Daoy (cell line): ENCODE data around the gene ZNF804B. TPM values are rescaled to one million over a fixed set of nuclear protein-coding genes. Genes with fewer than 3 reads are reported as not detected.
A peak's percentile ranks its signal among the peaks of the same experiment; 100 is the strongest.

Experiments
- DNase-seq: peaks from one replicate; pipeline ENCODE4 v3.0.0-alpha.2; 2015; ENCODE audit warnings: low read depth
- total RNA-seq: library from RNA; depleted of rRNA; stranded (reverse); fragments of >200 nt; shearing (Covaris generic); gene quantifications from 2 replicates; pipeline ENCODE4 v1.2.3, GENCODE V29; 2014

Gene ZNF804B
- total RNA-seq, 1 experiment from 2014 or later, result not detected

DNA sequence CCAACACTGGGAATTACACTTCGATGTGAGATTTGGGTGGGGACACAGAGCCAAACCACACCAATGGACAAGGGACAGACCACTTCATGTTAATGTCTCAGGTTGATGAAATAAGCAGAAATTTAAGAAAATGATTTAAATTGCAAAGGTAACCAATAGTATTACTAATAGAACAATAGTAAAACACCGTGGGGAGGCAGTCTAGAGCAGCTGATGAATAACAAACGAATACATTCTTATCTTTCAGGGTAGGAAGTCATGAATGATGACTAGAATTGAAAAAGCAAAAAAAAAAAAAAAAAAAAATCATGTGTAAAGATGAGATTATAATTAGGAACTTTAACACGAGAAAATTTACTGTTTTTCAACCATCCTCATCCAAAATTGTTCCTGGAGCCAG lies 207.9 kb downstream of the ZNF804B start:
- DNase-seq, result no peak

DNA sequence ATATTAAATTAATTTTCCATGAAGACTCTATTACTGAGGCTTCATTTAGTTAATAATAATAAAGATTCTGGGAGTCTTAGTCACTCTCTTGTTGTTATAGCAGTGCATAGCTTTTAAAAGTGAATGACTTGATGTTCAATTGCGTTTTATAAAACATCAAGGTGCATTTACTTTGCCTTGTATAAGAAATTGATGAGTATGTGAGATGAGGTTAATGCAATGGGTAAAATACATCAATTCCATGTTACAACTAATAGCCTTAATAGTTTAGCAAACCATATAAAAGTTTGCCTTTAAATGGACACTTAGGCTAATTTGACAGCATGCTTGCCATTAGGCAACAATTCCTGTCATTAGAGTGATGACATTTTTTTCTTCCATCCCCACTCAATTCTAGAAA lies 209.7 kb downstream of the ZNF804B start:
- no peak for DNase-seq

DNA sequence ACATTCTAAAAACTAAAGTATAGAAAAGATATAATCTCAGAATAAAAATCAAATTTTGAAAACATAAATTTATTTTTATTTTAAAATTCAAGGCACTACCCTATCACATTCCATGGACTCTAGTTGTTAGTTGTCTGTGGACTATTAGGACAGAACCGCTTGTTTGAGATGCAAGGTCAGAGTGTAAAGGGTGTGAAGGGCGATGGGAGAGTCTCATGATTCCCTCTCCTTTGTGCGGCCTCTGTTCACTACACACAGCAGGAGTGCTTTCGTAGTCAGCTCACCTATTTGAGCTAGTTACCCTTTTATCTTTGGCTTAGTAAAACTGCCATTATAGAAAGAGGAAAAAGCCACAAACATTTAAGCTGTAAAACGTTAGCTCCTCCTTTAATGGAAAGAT lies 225.8 kb downstream of the ZNF804B start:
- no peak for DNase-seq

DNA sequence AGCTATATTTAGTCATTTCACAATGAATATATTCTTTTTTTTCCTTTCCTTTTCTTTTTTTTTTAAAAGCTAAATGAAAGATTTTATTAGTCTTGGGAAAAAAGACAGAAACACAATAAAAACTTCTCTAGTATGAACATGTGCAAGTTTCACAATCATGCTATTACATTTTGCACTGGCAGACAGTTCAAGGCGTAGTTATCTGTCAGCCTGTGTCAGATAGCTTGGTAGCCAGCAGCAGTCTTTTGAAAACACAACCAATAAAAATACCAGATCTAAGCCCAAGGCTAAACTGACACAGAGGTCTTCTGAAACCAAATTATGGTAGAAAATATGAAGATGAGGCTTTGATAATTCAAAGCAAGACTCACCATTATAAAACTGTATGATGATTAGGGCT lies 241.8 kb downstream of the ZNF804B start:
- no peak for DNase-seq

DNA sequence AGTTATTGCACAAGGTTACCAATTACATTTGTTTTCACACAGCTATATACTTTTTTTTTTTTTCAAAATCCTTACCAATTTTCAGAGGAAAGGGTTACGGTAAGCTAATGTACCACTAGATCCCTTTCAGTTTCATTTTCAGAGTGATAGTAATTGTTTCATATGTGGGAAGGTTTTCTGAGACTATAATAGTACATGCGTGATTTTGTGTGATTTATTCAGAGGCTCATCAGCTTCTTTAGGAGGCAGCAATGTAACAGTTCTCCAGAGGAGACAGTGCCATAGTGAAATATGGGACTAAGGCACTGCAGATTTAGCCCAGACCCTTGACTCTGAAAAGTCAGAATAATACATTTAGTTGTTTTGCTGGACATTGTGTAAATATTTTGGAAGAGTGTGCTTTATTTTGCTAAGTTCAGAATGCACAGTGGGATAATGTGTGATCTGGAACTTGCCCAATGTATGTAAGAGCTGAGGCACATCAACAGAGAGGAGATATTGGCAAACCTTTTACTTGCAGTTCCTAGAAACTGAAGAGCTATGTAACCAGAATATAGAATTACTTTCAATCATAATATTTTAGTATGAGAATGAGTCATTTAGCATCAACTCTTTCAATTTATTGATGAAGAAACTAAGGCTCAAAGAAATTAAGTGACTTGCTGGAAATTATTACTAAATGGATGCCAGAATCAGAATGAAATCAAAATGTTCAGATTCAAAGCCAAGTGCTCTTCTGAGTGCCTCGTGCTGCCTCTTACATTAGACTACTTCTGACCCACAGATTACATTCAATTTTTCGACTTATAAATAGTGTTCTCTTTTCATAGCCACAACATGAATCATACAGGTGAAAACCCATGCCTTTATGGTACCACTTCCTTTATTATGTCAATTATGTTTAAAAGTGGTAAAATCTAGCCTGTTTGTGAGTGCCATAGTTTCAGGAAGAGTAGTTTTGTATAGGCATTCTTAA lies 243.8 kb downstream of the ZNF804B start:
- no peak for DNase-seq

DNA sequence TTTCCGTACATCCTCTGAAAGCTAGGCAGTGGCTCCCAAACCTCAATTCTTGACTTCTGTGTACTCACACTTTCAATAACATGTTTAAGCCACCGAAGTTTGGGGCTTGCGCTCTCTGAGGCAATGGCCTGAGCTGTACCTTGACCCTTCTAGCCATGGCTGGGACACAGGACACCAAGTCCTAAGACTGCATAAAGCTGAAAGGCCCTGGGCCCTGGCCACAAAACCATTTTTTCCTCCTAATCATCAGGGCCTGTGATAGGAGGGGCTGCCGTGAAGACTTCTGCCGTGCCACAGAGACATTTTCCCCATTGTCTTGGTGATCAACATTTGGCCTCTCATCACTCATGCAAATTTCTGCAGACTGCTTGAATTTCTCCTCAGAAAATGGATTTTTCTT lies 252.5 kb downstream of the ZNF804B start:
- no peak for DNase-seq

DNA sequence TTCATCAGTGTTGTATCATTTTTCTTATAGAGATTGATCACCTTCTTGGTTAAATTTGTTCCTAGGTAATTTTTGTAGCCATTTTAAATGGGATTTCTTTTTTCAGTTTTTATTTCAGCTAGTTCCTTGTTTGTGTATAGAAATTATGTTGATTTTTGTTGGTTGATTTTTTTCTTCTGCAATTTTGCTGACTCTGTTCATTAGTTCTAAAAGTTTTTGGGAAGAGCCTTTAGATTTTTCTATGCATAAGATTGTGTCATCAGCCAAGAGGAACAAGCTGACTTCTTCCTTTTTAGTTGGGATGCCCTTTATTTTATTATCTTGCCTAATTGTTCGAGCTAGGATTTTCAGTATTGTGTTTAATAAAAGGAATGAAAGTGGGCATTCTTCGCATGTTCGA lies 258.2 kb downstream of the ZNF804B start:
- no peak for DNase-seq

DNA sequence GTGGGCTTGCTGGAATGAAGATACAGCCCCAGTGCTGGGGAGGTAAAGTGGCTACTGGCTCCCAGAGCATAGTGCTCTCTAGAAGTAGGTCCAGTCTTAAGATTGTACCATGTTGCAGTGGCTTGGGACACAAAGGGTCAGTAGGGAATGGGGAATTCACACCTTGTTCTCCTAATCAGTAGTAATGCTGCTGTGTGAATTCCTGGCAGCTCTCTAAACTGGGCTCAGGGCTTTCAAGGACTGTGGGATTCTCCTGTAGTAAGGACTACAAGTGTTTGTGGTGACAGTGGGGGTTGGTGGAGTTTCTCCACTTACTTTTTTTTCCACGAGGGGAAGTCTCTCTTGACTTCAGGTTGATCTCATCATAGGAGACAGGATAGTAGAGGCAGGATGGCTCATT lies 262.2 kb downstream of the ZNF804B start:
- DNase-seq, result no peak

DNA sequence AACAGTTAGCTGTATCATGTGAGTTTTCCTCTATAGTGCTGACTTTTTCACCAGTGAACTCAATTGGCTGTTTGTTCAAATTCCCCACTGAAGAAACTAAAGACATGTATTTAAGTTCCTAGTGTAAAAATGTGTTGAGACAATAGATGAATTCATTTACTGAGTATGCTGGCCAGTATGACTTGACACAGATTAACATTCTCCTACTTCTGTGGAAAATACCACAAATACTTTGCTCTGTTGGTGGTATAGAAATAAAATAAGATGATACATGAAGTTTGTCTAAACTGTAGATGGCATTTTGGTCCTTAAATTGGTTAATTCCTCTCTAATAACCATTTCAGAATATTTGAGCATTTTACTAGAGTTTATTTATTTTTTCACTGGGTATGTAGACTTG lies 263.7 kb downstream of the ZNF804B start:
- no peak for DNase-seq

DNA sequence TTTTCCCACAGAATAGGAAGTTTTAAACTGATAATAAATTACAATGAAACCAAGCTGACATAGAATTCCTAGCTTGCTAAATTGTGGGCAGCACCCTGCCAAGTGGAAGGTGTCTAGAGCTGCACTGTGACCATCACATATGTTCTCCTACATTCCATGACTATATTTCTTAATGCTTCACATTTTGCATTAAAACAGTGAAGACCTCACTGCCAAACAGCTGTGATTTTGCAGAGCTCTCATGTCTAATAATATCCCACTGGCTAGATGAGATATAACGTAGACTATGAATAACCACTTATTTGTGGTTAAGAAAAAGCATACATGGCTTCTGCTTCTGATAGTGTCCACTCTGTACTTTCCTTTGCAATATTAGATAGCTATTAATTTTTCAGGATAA lies 264.4 kb downstream of the ZNF804B start:
- DNase-seq, result no peak

DNA sequence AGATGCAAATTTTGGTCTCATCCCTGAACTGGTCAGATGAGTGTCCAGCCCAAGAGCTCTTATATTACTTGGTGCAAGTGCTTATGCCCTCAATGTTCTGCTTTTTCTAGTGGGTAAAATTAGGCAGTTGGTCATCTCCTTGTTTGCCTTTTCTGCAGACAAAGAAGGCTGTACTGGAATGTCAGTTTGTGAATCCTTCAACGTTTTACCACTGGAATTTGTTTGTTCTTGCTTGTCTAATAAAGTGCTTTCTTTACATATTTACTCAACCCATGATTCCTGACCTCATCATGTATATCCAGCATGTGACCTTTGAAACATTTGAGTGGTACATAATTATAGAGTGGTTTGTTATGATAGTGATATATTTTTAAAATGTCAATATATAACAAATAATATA lies 268.3 kb downstream of the ZNF804B start:
- no peak for DNase-seq

DNA sequence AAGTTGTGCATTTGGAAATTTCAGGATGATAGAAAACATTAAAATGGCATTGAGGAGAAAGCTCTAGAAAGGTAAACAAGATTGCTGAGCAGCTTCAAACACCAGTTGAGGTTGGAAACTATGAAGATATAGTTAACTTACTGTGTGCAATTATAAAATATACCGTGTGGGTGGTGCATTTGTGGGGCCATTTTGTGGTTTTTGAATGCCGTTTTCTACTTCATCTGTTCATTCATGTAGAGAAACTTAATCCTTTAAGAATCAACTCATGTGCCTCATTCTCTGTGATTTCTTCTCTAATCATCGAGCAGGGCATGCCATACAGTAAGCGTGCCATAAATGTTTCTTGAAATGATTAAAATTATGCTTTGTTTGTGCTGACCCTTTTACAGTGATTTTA lies 268.8 kb downstream of the ZNF804B start:
- DNase-seq, result no peak

DNA sequence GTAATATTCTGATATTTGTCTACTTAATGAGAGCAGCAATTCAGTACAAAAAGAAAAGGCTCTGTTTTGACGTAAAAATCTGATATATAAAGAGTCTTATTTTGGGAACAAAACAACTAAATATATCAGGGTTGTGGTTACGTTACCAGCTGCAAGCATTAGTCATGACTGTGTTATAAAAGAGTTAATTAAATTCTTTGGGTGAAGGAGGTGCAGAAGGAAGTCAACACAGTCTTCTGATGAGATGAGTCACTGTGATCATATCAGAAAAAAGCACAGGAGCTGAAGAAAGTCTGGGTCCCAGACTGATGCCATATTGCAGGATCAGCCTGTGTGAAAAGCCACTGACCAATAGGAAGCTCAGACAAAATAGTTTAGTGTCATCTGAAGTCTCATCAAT lies 270.4 kb downstream of the ZNF804B start:
- DNase-seq, result peak; percentile 17

DNA sequence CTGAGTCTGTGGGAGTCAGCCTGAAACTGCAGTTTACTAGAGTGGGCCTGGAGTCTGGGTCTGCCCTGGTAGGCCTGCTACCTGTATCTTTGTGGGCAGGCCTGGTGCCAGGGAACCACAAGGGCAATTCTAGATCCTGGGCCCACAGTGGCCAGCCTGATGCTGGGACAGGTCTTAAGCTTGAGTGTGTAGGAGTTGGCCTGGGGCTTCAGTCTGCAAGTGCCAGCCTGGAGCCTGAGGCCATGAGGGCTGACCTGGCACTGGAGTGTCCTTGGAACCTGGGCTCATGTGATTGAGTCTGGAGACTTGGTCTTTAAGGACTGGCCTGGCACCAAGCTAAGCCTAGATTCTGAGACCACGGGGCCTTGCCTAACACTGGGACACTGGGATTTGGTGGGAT lies 281.7 kb downstream of the ZNF804B start:
- no peak for DNase-seq

DNA sequence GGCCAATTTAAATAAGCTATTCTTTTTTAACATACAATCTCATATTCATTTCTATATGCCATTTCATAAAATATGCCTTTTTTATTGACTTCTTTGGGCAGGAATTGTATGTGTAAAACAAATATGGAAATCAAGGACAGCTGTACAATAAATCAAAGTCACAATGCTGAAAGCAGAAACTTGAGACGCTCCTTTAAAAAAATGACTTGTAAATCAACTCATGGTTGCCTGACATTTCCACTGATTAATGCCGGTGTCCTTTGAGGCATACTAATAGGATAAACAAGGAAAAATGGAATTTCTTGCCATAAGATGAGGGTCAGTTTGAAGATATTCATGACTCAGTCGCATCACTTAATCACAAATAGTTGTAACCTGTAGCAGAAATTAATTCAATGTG lies 283.4 kb downstream of the ZNF804B start:
- no peak for DNase-seq

DNA sequence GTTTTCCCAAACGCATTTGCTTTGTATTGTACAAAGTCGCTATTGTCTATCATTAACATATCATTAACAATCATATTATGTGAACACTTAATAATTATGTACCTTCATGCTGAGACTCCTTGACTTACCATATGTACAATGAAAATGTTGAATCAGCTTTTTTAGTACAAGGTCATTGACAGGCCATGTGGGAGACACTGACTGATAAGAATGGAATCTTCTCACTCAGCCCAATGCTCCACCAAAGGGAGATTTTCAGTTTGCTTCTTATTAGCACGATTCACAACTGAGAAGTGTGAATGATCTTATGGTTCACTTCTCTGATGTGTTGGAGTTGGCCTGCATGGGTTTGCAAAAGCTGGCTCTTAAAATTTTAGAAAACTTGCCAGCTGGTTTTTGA lies 289.5 kb downstream of the ZNF804B start:
- DNase-seq, result no peak

DNA sequence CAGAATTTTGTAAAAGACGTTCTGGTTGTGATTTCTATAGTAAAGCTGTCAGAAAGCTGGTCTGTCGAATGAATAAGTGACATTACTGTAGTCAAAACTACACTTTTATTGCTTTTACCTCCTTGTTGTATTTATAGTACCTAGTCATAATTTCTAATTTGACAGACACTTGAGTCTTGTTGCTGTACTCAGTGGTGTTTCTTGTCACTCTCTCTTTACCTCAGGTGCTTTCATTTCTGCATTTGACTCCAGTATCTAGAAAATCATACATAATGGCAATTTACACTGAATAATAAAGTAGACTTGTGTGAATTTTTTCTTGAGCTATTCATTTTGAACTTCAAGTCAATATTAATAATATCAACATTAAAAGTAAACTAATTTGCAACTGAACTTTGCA lies 293.6 kb downstream of the ZNF804B start:
- no peak for DNase-seq

DNA sequence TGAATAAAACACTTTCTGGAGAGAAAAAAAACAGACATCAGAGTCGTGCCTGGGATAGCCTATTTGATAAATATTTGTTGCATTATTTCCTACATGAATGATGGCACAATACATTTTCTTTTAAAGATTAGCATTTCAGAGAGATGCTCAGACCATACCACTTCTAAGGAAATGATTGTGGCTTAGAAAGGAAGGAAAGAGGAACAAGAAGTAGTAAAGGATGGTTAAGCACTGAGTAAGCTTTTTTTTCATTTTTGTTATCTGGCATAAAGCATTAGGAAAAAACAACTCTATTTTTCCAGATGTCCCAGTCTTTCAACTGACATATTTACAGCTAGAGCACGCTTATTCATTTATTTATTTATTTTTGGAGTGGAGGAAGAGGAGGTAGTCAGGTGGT lies 294.9 kb downstream of the ZNF804B start:
- DNase-seq, result no peak

DNA sequence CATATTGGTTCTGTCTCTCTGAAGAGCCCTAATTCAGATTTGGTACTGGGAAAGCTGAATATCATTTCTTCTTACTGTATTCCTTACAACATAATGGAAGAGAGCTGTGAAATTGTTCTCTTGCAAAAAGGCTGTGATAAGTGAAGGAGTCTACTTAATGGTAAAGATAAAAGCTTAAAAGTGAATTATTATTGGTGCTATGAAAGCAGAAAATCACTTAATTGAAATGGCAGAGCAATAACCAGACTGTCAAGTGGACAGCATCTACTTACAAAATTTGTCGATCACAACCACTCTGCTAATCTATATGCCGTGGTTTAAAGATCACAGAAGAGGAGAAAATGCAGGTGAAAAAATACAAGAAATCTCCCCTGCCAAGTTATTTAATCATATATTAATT lies 300.7 kb downstream of the ZNF804B start:
- no peak for DNase-seq

DNA sequence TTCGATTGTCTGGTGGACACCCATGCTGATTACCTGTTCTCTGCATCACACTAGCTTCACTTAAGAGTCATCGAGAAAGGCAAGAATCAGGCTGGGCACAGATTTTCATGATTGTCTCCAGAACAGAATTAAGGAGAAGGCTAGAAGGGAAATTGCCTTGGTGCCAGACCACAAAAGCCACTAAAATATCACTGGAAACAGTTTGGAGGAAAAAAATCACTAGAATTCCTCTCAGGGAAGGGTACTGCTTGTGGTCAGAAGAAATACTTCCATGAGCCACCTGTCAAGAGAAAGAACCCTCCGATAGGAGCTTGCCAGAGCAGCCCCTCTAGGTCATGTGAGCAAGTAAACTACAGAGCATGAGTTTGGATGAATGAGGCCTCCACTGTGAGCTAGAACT lies 305.3 kb downstream of the ZNF804B start:
- no peak for DNase-seq

DNA sequence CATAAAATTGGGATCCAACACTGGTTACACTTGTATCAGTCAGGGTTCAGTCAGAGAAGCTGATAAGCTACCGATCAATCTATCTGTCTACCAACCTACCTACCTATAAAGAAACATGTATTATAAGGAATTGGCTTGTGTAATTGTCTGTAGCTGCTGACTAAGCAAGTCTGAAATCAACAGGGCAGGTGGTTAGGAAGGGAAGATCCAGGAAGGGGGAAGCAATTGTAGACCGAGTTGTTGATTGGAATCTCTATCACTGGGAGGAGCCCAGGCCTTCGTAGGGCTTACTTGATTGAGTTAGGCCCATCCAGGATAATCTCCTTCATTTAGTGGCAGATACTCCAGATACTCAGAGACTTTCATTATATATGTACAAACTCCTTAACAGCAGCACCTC lies 307.5 kb downstream of the ZNF804B start:
- no peak for DNase-seq

DNA sequence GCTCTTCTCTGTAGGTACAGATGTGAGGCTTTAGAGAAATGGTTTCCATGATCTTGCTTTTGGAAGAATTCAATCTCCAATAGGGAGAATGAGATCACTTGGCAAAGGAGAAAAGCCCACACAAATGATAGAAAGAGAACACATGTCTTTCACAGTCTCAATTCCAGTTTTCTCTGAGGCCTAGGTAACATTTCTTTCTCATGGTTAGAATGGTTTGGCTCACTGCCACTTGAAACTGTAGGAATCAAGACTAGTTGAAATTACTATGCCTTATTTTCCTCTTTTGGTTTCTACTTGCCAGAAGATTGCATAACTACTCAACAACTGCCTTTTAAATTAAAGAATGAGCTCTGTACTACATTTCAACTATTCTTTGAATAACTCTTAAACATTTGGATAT lies 312.6 kb downstream of the ZNF804B start:
- no peak for DNase-seq

DNA sequence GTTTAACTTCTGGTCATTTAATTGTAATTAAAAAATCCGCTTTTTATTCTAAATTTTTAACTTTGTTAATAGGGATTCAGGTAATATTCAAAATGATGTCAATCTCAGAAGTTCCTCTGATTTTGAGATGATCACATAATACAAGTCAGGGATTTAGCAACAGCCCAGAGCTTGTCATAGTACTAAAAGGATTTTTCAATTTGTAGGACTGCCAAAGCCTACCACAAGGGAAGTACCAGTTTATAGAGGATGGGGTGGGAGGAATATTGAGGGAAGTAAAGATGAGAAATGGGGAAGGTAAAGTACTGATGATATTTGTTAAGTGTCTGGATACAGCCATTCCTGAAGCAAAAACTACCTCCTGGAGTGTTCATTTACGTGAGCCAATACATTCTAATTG lies 314.3 kb downstream of the ZNF804B start:
- DNase-seq, result no peak

DNA sequence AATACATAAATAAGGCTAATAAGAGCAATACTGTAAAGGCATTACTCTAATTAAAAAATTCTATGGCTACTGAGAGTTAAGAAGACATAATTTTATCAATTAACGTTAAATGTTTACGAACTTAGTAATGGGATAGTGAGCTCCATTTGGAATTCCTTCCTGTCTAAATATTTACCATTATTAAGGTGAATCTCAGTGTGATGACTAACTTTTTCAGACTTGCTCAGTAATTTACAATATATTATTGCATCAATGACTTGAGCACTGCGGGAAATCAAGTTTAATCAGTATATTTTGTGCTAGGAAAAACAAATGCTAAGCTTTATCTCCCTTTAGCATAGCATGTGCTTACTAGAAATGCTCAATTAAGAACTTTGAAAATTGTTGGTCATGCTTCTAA lies 318.5 kb downstream of the ZNF804B start:
- no peak for DNase-seq
